ENCODE measurements around the gene NAALADL2. TPM values are rescaled to one million over a fixed set of nuclear protein-coding genes. Genes with fewer than 3 reads are reported as not detected.

The NAALADL2 gene
- total RNA-seq, 1 donor from 2014 or later, result 1.1 TPM

GRCh38 chr3:175381685-175382084 is 522.6 kb downstream of the NAALADL2 start:
- Histone ChIP-seq H3K27me3 (ENCODE audit: control insufficient read depth, insufficient read depth, low read length) (no peaks in the 10 kb centered on the region), H3K36me3 (ENCODE audit: control insufficient read depth, insufficient read depth, low read length) (no peaks in the 10 kb centered on the region), H3K4me3 (ENCODE audit: low read depth, low read length) (no peak overlapping the region)
- FAIRE-seq (no peak), DNase-seq (ENCODE audit: low read depth) (no peak)
- no peak for TF ChIP-seq CTCF (IDR thresholded peaks at IDR 0.05; ENCODE audit: insufficient read depth, low read length, severe bottlenecking)

DNA sequence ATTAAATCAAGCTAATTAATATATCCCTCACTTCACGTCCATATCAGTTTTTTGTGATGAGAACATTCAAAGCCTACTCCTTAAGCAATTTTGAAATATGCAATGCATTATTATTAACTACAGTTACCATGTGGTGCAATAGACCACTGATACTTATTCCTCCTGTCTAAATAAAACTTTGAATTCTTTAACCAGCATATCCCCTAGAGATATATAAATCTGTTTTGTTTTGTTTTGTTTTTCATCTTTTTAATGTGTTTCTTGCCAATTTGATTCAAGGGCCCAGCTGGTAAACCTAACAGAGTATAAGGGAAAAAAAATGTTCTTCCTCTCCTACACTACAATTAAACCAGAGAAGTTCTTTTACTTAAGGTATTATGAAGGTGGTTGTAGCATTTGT is 524.2 kb downstream of the NAALADL2 start:
- no peak for TF ChIP-seq CTCF (IDR thresholded peaks at IDR 0.05; ENCODE audit: insufficient read depth, low read length, severe bottlenecking)
- H3K27me3 ChIP-seq (ENCODE audit: control insufficient read depth, insufficient read depth, low read length), result no peaks in the 10 kb centered on the region
- H3K4me3 ChIP-seq (ENCODE audit: low read depth, low read length), result no peak overlapping the region
- FAIRE-seq (no peak), DNase-seq (ENCODE audit: low read depth) (no peak)
- H3K36me3 ChIP-seq (ENCODE audit: control insufficient read depth, insufficient read depth, low read length), result no peaks in the 10 kb centered on the region

DNA sequence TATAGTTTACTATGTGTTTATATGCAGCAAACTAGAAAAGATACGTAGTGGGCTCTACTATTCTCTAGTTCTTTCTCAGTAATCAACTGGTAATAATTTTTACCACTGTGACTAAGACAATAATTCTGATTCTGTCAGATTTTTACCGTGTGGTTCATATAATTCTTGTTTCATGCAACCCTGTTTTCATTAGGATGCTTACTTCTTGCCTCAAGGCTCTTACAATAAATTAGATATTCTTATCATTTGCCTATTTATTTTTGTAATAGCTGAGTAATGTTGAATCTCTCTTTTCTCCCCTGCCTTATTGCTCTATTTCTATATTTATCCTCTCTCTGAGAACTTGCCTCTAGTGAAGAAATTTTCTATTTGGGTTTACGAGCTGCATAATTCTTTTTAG is 524.7 kb downstream of the NAALADL2 start:
- no peaks in the 10 kb centered on the region for H3K36me3 ChIP-seq (ENCODE audit: control insufficient read depth, insufficient read depth, low read length)
- DNase-seq (ENCODE audit: low read depth) (no peak), FAIRE-seq (no peak)
- TF ChIP-seq CTCF (IDR thresholded peaks at IDR 0.05; ENCODE audit: insufficient read depth, low read length, severe bottlenecking), result no peak
- no peaks in the 10 kb centered on the region for H3K27me3 ChIP-seq (ENCODE audit: control insufficient read depth, insufficient read depth, low read length)
- no peak overlapping the region for H3K4me3 ChIP-seq (ENCODE audit: low read depth, low read length)

DNA sequence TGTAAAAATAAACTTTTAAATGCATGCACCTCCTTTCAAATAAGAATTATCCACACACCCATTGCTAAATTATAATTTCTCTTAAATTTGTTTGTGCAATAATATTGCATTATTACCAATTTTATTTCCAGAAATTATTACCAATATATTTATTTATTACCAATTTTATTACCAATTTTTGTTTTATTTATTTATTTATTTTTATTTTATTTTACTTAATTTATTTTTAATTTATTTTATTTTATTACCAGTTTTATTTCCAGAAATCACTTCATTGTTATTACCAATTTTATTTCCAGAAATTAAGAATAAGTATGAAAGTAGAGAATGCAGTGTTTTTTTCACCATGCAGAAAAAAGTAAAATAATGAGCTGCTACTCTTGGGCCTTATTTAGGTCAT is 525.4 kb downstream of the NAALADL2 start:
- Histone ChIP-seq H3K4me3 (ENCODE audit: low read depth, low read length) (no peak overlapping the region), H3K36me3 (ENCODE audit: control insufficient read depth, insufficient read depth, low read length) (no peaks in the 10 kb centered on the region), H3K27me3 (ENCODE audit: control insufficient read depth, insufficient read depth, low read length) (no peaks in the 10 kb centered on the region)
- no peak for DNase-seq (ENCODE audit: low read depth)
- no peak for FAIRE-seq
- TF ChIP-seq CTCF (IDR thresholded peaks at IDR 0.05; ENCODE audit: insufficient read depth, low read length, severe bottlenecking), result no peak

DNA sequence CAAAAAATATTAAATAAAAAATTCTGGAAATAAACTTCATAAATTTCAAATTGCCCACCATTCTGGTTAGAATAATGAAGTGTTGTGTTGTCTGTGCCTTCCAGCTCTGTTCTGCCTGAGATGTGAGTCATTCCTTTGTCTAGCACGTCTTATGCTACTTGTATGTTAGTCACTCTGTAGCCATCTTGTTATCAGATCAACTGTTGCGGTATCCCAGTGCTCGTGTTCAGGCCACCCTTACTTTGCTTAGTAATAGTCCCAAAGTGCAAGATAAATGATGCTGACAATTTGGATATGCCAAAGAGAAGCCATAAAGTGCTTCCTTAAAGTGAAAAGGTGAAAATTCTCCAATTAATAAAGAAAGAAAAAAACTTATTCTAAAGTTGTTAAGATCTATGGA is 527.5 kb downstream of the NAALADL2 start:
- no peak for FAIRE-seq

More for the DNA sequence above, 527.5 kb downstream of the NAALADL2 start:
- H3K36me3 ChIP-seq (ENCODE audit: control insufficient read depth, insufficient read depth, low read length), result no peaks in the 10 kb centered on the region
- H3K27me3 ChIP-seq (ENCODE audit: control insufficient read depth, insufficient read depth, low read length), result no peaks in the 10 kb centered on the region
- no peak overlapping the region for H3K4me3 ChIP-seq (ENCODE audit: low read depth, low read length)
- peak; percentile 90 for DNase-seq (ENCODE audit: low read depth)
- TF ChIP-seq CTCF (IDR thresholded peaks at IDR 0.05; ENCODE audit: insufficient read depth, low read length, severe bottlenecking), result no peak

Data from bronchial epithelial cell (primary cell).